B cell (primary cell): ENCODE measurements around the gene RALBP1. TPM values are rescaled to one million over a fixed set of nuclear protein-coding genes. Genes with fewer than 3 reads are reported as not detected.

Source experiments
- ATAC-seq: fragments of 200-7000 bp; cut with Tn5 transposase; one replicate; pipeline ENCODE4 v1.10.0; 2021; ENCODE audit warnings: low read depth, mild to moderate bottlenecking, moderate number of reproducible peaks, moderate library complexity
- CTCF ChIA-PET: fragments of 350-600 bp; sonication (Branson Sonifier 250); formaldehyde crosslinking; loops from one replicate; lab custom pipeline; 2021; ENCODE audit warnings: antibody characterized with exemption, inconsistent platforms; lab: Charles Lee
- POLR2A ChIA-PET: fragments of 350-600 bp; sonication (Branson Sonifier 250); formaldehyde crosslinking; loops from one replicate; lab custom pipeline; 2021; ENCODE audit warnings: antibody characterized with exemption; lab: Charles Lee
- DNase-seq: peaks from one replicate; pipeline ENCODE4 v3.0.0; 2013
- H2AFZ ChIP-seq: 2 replicates; pipeline ENCODE4 v1.6.1; 2012; ENCODE audit warnings: mild to moderate bottlenecking, low read depth, low read length; ENCODE audit not compliant: insufficient read depth, poor library complexity, severe bottlenecking
- H3K27ac ChIP-seq, 2 donors: 1 replicate in 1 of 2; 2 replicates in 1 of 2; pipeline ENCODE4 v1.5.1; 2012 to 2013; ENCODE audit warnings: low read length in 2 of 2, mild to moderate bottlenecking in 2 of 2, moderate library complexity in 1 of 2
- H3K27me3 ChIP-seq, 4 experiments: fragments of 200-600 bp in 1 of 4; sonication (generic) in 1 of 4; replicated peaks in 1 of 4; 1 replicate in 2 of 4; 2 replicates in 2 of 4; pipeline versions ENCODE4 v1.6.1 to v1.7.0; 2013 to 2016; ENCODE audit warnings: low read length in 3 of 4, mild to moderate bottlenecking in 2 of 4, mixed read lengths in 1 of 4, moderate library complexity in 1 of 4; ENCODE audit not compliant: insufficient read depth in 4 of 4, control insufficient read depth in 3 of 4; ENCODE audit errors: control extremely low read depth in 1 of 4
- H3K36me3 ChIP-seq, 2 experiments: replicated peaks in 1 of 2; 1 replicate in 1 of 2; 2 replicates in 1 of 2; pipeline versions ENCODE4 v1.6.1 to v1.7.1; 2013; ENCODE audit warnings: low read length in 1 of 2; ENCODE audit not compliant: insufficient read depth in 2 of 2, control insufficient read depth in 1 of 2; ENCODE audit errors: control extremely low read depth in 1 of 2, extremely low read depth in 1 of 2
- H3K4me1 ChIP-seq, 2 donors: fragments of 200-600 bp in 1 of 2; sonication (generic) in 1 of 2; 1 replicate in 1 of 2; 2 replicates in 1 of 2; pipeline versions ENCODE4 v1.5.1 to v1.6.1; 2013 to 2017; ENCODE audit warnings: low read length in 2 of 2; ENCODE audit not compliant: control insufficient read depth in 2 of 2, insufficient read depth in 2 of 2
- H3K4me2 ChIP-seq: replicated peaks from 2 replicates; pipeline ENCODE3; 2012; ENCODE audit warnings: mild to moderate bottlenecking, low read depth, low read length; ENCODE audit not compliant: poor library complexity, severe bottlenecking
- H3K4me3 ChIP-seq, 5 experiments: fragments of 200-600 bp in 1 of 5; sonication (generic) in 1 of 5; 1 replicate in 3 of 5; 2 replicates in 2 of 5; pipeline versions ENCODE4 v1.5.1 to v1.7.0; 2011 to 2016; ENCODE audit warnings: low read length in 4 of 5, mild to moderate bottlenecking in 4 of 5, low read depth in 2 of 5, control low read depth in 1 of 5, moderate library complexity in 1 of 5; ENCODE audit not compliant: insufficient read depth in 1 of 5; ENCODE audit errors: control extremely low read depth in 1 of 5, extremely low read depth in 1 of 5
- H3K79me2 ChIP-seq: fragments of 200-600 bp; sonication (generic); one replicate; pipeline ENCODE4 v1.6.0; 2016; ENCODE audit warnings: low read length; ENCODE audit not compliant: control insufficient read depth, insufficient read depth
- H3K9ac ChIP-seq: fragments of 200-600 bp; sonication (generic); 2 replicates; pipeline ENCODE4 v1.6.1; 2017; ENCODE audit warnings: mild to moderate bottlenecking, low read length, moderate library complexity
- H3K9me3 ChIP-seq, 3 donors: one replicate each; pipeline versions ENCODE4 v1.6.1 to v1.7.1; 2013; ENCODE audit warnings: low read length in 2 of 3; ENCODE audit not compliant: control insufficient read depth in 2 of 3, insufficient read depth in 1 of 3; ENCODE audit errors: control extremely low read depth in 1 of 3
- H4K20me1 ChIP-seq: 2 replicates; pipeline ENCODE4 v1.6.0; 2012; ENCODE audit warnings: mild to moderate bottlenecking, low read length; ENCODE audit not compliant: insufficient read depth, control insufficient read depth, poor library complexity, severe bottlenecking
- H3K27ac Mint-ChIP-seq: one replicate; pipeline ENCODE4 v1.8.0; 2021; ENCODE audit warnings: mixed read lengths
- H3K27me3 Mint-ChIP-seq: one replicate; pipeline ENCODE4 v1.8.0; 2021; ENCODE audit warnings: mixed read lengths
- H3K4me1 Mint-ChIP-seq: one replicate; pipeline ENCODE4 v1.8.0; 2021; ENCODE audit warnings: mixed read lengths
- H3K4me3 Mint-ChIP-seq: one replicate; pipeline ENCODE4 v1.8.0; 2021; ENCODE audit warnings: mixed read lengths
- H3K9me3 Mint-ChIP-seq: one replicate; pipeline ENCODE4 v1.8.0; 2022; ENCODE audit warnings: mixed read lengths; ENCODE audit not compliant: insufficient read depth
- EZH2 ChIP-seq: IDR thresholded peaks from 2 replicates; pipeline ENCODE4 v1.6.1; 2012; ENCODE audit warnings: borderline replicate concordance, low read depth, mild to moderate bottlenecking, moderate library complexity, low read length; ENCODE audit not compliant: insufficient read depth, poor library complexity, severe bottlenecking
- WGBS: methylation state at CpG from one replicate; pipeline ENCODE4 v1.1.5; 2013; ENCODE audit warnings: missing lambda C conversion rate; ENCODE audit not compliant: insufficient coverage; 5-methylcytosine and 5-hydroxymethylcytosine counted together
- intact Hi-C: fragments of 100-400 bp; cut with micrococcal nuclease; formaldehyde crosslinking; loops from one replicate; pipeline ENCODE4 v1.10.0; 2022
- polyA plus RNA-seq: library from polyadenylated mRNA; depleted of rRNA; stranded (reverse); fragments of >200 nt; gene quantifications from 2 replicates; pipeline ENCODE4 v1.2.3, GENCODE V29; 2012
- total RNA-seq, 2 donors: library from RNA; stranded (reverse); fragments of 120-200 nt in 1 of 2; gene quantifications; 1 replicate in 1 of 2; 2 replicates in 1 of 2; pipeline versions ENCODE4 v1.2.3 to v1.2.4, GENCODE V29; 2013 to 2022
- TF ChIP-seq, protein P1 (sequence below): fragments of 200-600 bp; IDR thresholded peaks from one replicate; pipeline ENCODE4 v1.8.0; 2022; ENCODE audit warnings: antibody characterized with exemption, mild to moderate bottlenecking

Gene RALBP1
- total and polyA plus RNA-seq, 2 donors (not counting 1 experiment from before 2014, with no cell fraction given), result 14.9 to 38.0 TPM

DNA sequence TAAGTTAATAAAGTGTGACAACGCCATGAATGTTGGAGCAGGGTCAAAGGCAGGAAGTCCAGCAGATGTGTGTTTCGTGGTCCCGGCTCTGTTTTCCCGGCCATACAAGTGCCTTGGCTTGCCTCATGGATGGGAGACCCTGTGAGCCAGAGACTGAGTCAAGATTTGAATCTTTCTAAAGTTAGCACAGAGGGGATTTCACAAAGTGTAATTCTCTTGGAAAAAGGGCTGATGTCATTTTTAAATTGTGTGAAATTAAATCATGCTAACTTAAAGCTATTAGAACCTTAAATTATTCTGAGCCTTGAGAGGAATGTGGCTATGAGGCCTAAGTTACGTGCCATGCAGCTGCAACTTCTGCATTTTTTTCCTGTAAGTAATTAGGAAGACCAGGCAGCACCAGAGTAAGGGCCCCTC is 38.3 kb upstream of the RALBP1 start:
- no peaks in the 10 kb centered on the region for H3K9me3 Mint-ChIP-seq

DNA sequence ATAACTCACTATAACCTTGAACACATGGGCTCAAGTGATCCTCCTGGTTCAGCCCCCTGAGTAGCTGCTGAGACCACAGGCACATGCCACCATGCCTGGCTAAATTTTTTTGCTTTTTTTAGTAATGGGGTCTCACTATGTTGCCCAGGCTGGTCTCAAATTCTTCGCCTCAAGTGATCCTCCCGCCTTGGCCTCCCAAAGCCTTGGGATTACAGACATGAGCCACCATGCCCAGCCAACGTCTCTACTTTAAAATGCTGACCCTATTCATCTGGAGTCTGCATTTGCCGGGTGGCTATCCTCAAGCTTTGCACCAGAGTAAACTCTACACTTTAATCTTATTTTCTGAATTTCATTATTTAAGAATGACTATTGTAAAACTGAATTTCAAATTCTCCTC is 37.6 kb upstream of the RALBP1 start:
- CTCF ChIA-PET, result no interaction called here
- H3K9me3 Mint-ChIP-seq, result no peaks in the 10 kb centered on the region

More for the DNA sequence above, 38.3 kb upstream of the RALBP1 start:
- no peaks in the 10 kb centered on the region for H3K27me3 ChIP-seq
- no peak overlapping the region for H2AFZ ChIP-seq
- TF ChIP-seq EZH2, result no peak
- TF ChIP-seq, protein P1, sequence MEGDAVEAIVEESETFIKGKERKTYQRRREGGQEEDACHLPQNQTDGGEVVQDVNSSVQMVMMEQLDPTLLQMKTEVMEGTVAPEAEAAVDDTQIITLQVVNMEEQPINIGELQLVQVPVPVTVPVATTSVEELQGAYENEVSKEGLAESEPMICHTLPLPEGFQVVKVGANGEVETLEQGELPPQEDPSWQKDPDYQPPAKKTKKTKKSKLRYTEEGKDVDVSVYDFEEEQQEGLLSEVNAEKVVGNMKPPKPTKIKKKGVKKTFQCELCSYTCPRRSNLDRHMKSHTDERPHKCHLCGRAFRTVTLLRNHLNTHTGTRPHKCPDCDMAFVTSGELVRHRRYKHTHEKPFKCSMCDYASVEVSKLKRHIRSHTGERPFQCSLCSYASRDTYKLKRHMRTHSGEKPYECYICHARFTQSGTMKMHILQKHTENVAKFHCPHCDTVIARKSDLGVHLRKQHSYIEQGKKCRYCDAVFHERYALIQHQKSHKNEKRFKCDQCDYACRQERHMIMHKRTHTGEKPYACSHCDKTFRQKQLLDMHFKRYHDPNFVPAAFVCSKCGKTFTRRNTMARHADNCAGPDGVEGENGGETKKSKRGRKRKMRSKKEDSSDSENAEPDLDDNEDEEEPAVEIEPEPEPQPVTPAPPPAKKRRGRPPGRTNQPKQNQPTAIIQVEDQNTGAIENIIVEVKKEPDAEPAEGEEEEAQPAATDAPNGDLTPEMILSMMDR, result no peak
- WGBS, result 88% methylated on average over 4 of the region's 5 CpGs
- peaks cover 5 to 14% of the 10 kb centered on the region in 2 donors for H3K4me1 ChIP-seq
- peaks cover 15% of the 10 kb centered on the region for H3K4me1 Mint-ChIP-seq
- no peaks in the 10 kb centered on the region for H3K27me3 Mint-ChIP-seq
- H3K27ac ChIP-seq, result no peak overlapping the region
- H3K4me3 ChIP-seq, result no peak overlapping the region
- H3K4me2 ChIP-seq, result no peak overlapping the region
- H3K27ac Mint-ChIP-seq, result no peak overlapping the region
- H3K9ac ChIP-seq, result no peak overlapping the region
- ATAC-seq, result no peak
- no peaks in the 10 kb centered on the region for H4K20me1 ChIP-seq
- intact Hi-C loops, result no loop called here
- ChIA-PET CTCF (interaction anchor here (0.7 kb wide), 1 partner anchor 80 kb away, joined by 3 read pairs; no protein-coding TSS in a partner anchor), POLR2A (no interaction called here)
- H3K36me3 ChIP-seq, result no peaks in the 10 kb centered on the region
- peaks cover 0 to 7% (median 0%) of the 10 kb centered on the region in 3 donors for H3K9me3 ChIP-seq
- no peak for DNase-seq
- no peak overlapping the region for H3K4me3 Mint-ChIP-seq
- H3K79me2 ChIP-seq, result no peaks in the 10 kb centered on the region

More for the DNA sequence above, 37.6 kb upstream of the RALBP1 start:
- no peak for ATAC-seq
- DNase-seq, result no peak
- H2AFZ ChIP-seq, result no peak overlapping the region
- H3K4me2 ChIP-seq, result no peak overlapping the region
- Mint-ChIP-seq H3K27me3 (no peaks in the 10 kb centered on the region), H3K4me1 (peaks cover 15% of the 10 kb centered on the region), H3K4me3 (no peak overlapping the region), H3K27ac (no peak overlapping the region)
- H3K27ac ChIP-seq, result no peak overlapping the region
- no peaks in the 10 kb centered on the region for H4K20me1 ChIP-seq
- H3K27me3 ChIP-seq, result no peaks in the 10 kb centered on the region
- H3K9me3 ChIP-seq, result peaks cover 0 to 7% (median 0%) of the 10 kb centered on the region in 3 donors
- H3K9ac ChIP-seq, result no peak overlapping the region
- H3K36me3 ChIP-seq, result no peaks in the 10 kb centered on the region
- WGBS, result 80% methylated on average over 2 of the region's 4 CpGs
- no peaks in the 10 kb centered on the region for H3K79me2 ChIP-seq
- intact Hi-C loops, result no loop called here
- TF ChIP-seq EZH2, result no peak
- TF ChIP-seq, protein P1, result no peak
- peaks cover 5 to 14% of the 10 kb centered on the region in 2 donors for H3K4me1 ChIP-seq
- no peak overlapping the region for H3K4me3 ChIP-seq
- POLR2A ChIA-PET, result no interaction called here
